Esophagus squamous epithelium (tissue), 4 donors: Measurements from ENCODE around the gene POU6F2.

ENCODE experiments used
- POLR2A ChIP-seq, 4 donors: fragments of 450-650 bp; IDR thresholded peaks; one replicate each; pipeline ENCODE4 v1.6.1; 2017; ENCODE audit warnings: antibody characterized with exemption in 4 of 4, mild to moderate bottlenecking in 4 of 4, moderate library complexity in 3 of 4
- TF ChIP-seq, protein P1 (sequence below), 6 experiments: fragments of 450-650 bp in 4 of 6; fragments of 200-600 bp in 2 of 6; sonication (generic) in 2 of 6; IDR thresholded peaks; one replicate each; pipeline ENCODE4 v1.5.1; 2016 to 2019; ENCODE audit warnings: antibody characterized with exemption in 6 of 6, mild to moderate bottlenecking in 4 of 6, moderate library complexity in 4 of 6

DNA sequence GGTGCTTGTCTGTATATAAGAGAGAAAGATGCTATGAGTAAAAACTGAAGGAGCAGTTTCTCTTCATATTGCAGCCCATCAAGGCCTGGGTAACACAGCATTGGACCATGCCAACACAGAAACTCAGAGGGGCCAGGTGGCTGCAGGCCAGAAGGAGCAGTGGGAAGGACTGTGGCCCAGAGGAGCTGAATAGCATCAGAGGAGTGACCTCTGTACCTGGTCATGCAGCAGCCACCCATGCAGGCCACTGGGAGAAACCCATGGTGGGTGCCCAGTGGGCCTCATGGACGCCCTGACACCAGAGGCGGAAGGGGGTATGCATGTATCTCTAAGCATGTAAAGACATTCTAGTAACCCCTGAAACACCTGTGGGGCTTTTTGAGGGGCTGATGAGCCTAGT lies 512.6 kb downstream of the POU6F2 start:
- TF ChIP-seq, protein P1, sequence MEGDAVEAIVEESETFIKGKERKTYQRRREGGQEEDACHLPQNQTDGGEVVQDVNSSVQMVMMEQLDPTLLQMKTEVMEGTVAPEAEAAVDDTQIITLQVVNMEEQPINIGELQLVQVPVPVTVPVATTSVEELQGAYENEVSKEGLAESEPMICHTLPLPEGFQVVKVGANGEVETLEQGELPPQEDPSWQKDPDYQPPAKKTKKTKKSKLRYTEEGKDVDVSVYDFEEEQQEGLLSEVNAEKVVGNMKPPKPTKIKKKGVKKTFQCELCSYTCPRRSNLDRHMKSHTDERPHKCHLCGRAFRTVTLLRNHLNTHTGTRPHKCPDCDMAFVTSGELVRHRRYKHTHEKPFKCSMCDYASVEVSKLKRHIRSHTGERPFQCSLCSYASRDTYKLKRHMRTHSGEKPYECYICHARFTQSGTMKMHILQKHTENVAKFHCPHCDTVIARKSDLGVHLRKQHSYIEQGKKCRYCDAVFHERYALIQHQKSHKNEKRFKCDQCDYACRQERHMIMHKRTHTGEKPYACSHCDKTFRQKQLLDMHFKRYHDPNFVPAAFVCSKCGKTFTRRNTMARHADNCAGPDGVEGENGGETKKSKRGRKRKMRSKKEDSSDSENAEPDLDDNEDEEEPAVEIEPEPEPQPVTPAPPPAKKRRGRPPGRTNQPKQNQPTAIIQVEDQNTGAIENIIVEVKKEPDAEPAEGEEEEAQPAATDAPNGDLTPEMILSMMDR (IDR thresholded peaks at IDR 0.05), result no peak
- no peak for TF ChIP-seq POLR2A (IDR thresholded peaks at IDR 0.05)
